Measurements from ENCODE around the gene TCF7L2. TPM values are rescaled to one million over a fixed set of nuclear protein-coding genes. Genes with fewer than 3 reads are reported as not detected.
A peak's percentile ranks its signal among the peaks of the same experiment; 100 is the strongest.

Gene TCF7L2
- total RNA-seq, 1 donor from 2014 or later: 109 TPM

GRCh38 chr10:113151190-113151666 lies 201.2 kb downstream of the TCF7L2 start:
- Mint-ChIP-seq H3K27me3 (no peaks in the 10 kb centered on the region), H3K27ac (peak overlapping the region; percentile 62)

DNA sequence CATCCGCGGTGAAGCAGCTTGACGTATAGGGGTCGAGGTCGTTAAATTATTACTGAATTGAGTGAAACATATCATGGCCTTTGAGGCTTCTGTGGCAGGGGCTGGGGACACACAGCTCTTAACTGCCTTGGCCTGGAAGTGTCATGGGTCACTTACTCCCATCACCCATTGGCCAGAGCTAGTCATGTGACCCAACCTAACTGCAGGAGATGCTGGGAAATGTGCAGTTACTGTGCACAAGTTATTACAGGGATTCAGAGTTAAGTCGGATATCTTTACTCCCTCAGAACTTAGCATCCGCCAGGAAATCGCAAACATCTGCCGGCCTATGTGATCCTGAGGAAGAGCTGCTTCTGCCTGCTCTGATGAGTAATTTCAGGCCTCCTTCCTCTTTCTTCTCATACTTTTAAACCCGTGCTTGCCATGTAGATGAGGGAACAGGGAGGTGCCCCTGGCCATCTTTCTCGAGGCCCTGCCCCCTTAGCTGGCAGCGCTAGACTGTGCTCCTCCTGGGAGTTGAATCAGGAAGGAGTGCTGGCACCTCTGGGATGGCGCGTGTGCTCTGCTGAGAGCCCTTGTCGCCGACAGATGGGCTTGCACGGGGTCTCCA lies 203.6 kb downstream of the TCF7L2 start:
- Mint-ChIP-seq H3K36me3 (ENCODE audit: insufficient read depth) (peaks cover 55% of the 10 kb centered on the region), H3K27ac (peak overlapping the region; percentile 29), H3K4me1 (ENCODE audit: low read depth) (peaks cover 7% of the 10 kb centered on the region), H3K9me3 (ENCODE audit: low read depth) (no peaks in the 10 kb centered on the region), H3K27me3 (no peaks in the 10 kb centered on the region), H3K4me3 (ENCODE audit: low read depth) (no peak overlapping the region)
- no peak for DNase-seq (ENCODE audit: low spot score, unreplicated experiment)
- TF ChIP-seq, protein P1, sequence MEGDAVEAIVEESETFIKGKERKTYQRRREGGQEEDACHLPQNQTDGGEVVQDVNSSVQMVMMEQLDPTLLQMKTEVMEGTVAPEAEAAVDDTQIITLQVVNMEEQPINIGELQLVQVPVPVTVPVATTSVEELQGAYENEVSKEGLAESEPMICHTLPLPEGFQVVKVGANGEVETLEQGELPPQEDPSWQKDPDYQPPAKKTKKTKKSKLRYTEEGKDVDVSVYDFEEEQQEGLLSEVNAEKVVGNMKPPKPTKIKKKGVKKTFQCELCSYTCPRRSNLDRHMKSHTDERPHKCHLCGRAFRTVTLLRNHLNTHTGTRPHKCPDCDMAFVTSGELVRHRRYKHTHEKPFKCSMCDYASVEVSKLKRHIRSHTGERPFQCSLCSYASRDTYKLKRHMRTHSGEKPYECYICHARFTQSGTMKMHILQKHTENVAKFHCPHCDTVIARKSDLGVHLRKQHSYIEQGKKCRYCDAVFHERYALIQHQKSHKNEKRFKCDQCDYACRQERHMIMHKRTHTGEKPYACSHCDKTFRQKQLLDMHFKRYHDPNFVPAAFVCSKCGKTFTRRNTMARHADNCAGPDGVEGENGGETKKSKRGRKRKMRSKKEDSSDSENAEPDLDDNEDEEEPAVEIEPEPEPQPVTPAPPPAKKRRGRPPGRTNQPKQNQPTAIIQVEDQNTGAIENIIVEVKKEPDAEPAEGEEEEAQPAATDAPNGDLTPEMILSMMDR (IDR thresholded peaks at IDR 0.05; ENCODE audit: unreplicated experiment): no peak

More at GRCh38 chr10:113151190-113151666, 201.2 kb downstream of the TCF7L2 start:
- DNase-seq (ENCODE audit: low spot score, unreplicated experiment): no peak
- H3K36me3 Mint-ChIP-seq (ENCODE audit: insufficient read depth): peaks cover 57% of the 10 kb centered on the region
- H3K4me3 Mint-ChIP-seq (ENCODE audit: low read depth): no peak overlapping the region
- TF ChIP-seq, protein P1 (IDR thresholded peaks at IDR 0.05; ENCODE audit: unreplicated experiment): no peak
- H3K4me1 Mint-ChIP-seq (ENCODE audit: low read depth): no peaks in the 10 kb centered on the region
- H3K9me3 Mint-ChIP-seq (ENCODE audit: low read depth): no peaks in the 10 kb centered on the region

GRCh38 chr10:113157441-113157840 lies 207.4 kb downstream of the TCF7L2 start:
- peaks cover 50% of the 10 kb centered on the region for H3K36me3 Mint-ChIP-seq (ENCODE audit: insufficient read depth)

DNA sequence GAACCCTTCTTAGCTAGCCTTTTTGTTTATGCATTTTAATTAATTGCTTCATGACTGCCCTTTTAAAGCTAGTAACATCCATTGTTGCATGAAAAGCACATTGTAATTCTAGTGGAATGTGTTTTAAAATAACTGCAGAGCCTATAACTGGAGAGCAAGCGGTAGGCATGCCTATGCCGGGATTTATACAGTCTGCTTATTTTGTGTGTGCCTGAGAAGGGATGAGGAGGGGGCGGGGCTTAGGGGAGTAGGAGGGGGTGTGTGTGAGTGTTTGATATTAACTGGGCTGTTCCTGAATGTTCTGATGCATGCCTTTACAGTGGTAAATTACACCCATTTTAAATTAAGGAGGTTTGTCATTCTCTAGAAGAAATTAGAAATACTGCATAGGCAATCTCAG lies 208.1 kb downstream of the TCF7L2 start:
- peak overlapping the region; percentile 72 for H3K27ac Mint-ChIP-seq
- no peak for DNase-seq (ENCODE audit: low spot score, unreplicated experiment)
- H3K4me1 Mint-ChIP-seq (ENCODE audit: low read depth): peaks cover 23% of the 10 kb centered on the region
- no peaks in the 10 kb centered on the region for H3K27me3 Mint-ChIP-seq
- TF ChIP-seq, protein P1 (IDR thresholded peaks at IDR 0.05; ENCODE audit: unreplicated experiment): no peak
- H3K4me3 Mint-ChIP-seq (ENCODE audit: low read depth): no peak overlapping the region
- H3K9me3 Mint-ChIP-seq (ENCODE audit: low read depth): no peaks in the 10 kb centered on the region
- H3K36me3 Mint-ChIP-seq (ENCODE audit: insufficient read depth): peaks cover 47% of the 10 kb centered on the region

More at GRCh38 chr10:113157441-113157840, 207.4 kb downstream of the TCF7L2 start:
- H3K4me3 Mint-ChIP-seq (ENCODE audit: low read depth): no peak overlapping the region
- peaks cover 23% of the 10 kb centered on the region for H3K4me1 Mint-ChIP-seq (ENCODE audit: low read depth)
- DNase-seq (ENCODE audit: low spot score, unreplicated experiment): no peak
- peak overlapping the region; percentile 80 for H3K27ac Mint-ChIP-seq
- no peaks in the 10 kb centered on the region for H3K27me3 Mint-ChIP-seq
- TF ChIP-seq, protein P1 (IDR thresholded peaks at IDR 0.05; ENCODE audit: unreplicated experiment): no peak
- H3K9me3 Mint-ChIP-seq (ENCODE audit: low read depth): no peaks in the 10 kb centered on the region

DNA sequence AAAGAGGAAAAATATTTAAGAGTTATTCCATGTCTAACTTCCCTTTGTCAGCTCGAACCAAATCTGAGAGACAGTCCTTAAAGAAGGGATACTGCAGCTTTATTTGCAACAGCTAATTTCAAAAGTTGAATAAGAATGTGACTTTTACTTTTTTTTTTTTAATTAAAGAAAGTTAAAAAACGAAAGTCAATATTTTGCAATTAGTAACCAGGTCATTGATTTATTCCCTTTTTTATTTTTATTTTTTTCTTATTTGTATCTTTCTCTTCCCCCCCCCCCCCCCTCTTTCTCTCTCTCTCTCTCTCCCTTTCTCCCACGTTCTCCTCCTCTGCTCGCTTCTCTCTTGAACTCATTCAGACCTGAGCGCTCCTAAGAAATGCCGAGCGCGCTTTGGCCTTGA lies 209.5 kb downstream of the TCF7L2 start:
- Mint-ChIP-seq H3K9me3 (ENCODE audit: low read depth) (no peaks in the 10 kb centered on the region), H3K36me3 (ENCODE audit: insufficient read depth) (peaks cover 40% of the 10 kb centered on the region), H3K27me3 (no peaks in the 10 kb centered on the region), H3K4me1 (ENCODE audit: low read depth) (peaks cover 23% of the 10 kb centered on the region), H3K4me3 (ENCODE audit: low read depth) (no peak overlapping the region), H3K27ac (peak overlapping the region; percentile 29)
- TF ChIP-seq, protein P1 (IDR thresholded peaks at IDR 0.05; ENCODE audit: unreplicated experiment): no peak
- DNase-seq (ENCODE audit: low spot score, unreplicated experiment): no peak
